ENCODE data around the gene HBEGF.

HBEGF gene

GRCh38 chr5:140338336-140338735 lies 8.1 kb downstream of the HBEGF start:
- TF ChIP-seq SNAI2 (CRISPR knock-in tag; IDR thresholded peaks at IDR 0.05) (no peak), ZNF8 (CRISPR knock-in tag; IDR thresholded peaks at IDR 0.05) (no peak), TOX (CRISPR knock-in tag; IDR thresholded peaks at IDR 0.05; ENCODE audit: borderline replicate concordance) (no peak), CSDC2 (CRISPR knock-in tag; IDR thresholded peaks at IDR 0.05) (no peak), BACH2 (CRISPR knock-in tag; IDR thresholded peaks at IDR 0.05; ENCODE audit: borderline replicate concordance) (no peak), POU6F1 (CRISPR knock-in tag; IDR thresholded peaks at IDR 0.05; ENCODE audit: borderline replicate concordance, low read depth) (no peak), CREB5 (CRISPR knock-in tag; IDR thresholded peaks at IDR 0.05; ENCODE audit: low read depth) (no peak), PATZ1 (CRISPR knock-in tag; IDR thresholded peaks at IDR 0.05; ENCODE audit: borderline replicate concordance) (no peak), TCF4 (CRISPR knock-in tag; IDR thresholded peaks at IDR 0.05; ENCODE audit: borderline replicate concordance) (no peak), ZFP3 (CRISPR knock-in tag; IDR thresholded peaks at IDR 0.05) (no peak), GLIS3 (CRISPR knock-in tag; IDR thresholded peaks at IDR 0.05) (no peak), ZNF70 (CRISPR knock-in tag; IDR thresholded peaks at IDR 0.05) (no peak)
- ATAC-seq, result no peak; the same call in 2 of the 3 replicates

GRCh38 chr5:140337880-140338279 lies 8.5 kb downstream of the HBEGF start:
- no peak for ATAC-seq
- TF ChIP-seq POU6F1 (CRISPR knock-in tag; IDR thresholded peaks at IDR 0.05; ENCODE audit: borderline replicate concordance, low read depth) (no peak), ZC3H10 (CRISPR knock-in tag; IDR thresholded peaks at IDR 0.05) (no peak), PPARA (CRISPR knock-in tag; IDR thresholded peaks at IDR 0.05; ENCODE audit: borderline replicate concordance) (no peak), OSR1 (CRISPR knock-in tag; IDR thresholded peaks at IDR 0.05) (no peak), SNAI2 (CRISPR knock-in tag; IDR thresholded peaks at IDR 0.05) (no peak), PATZ1 (CRISPR knock-in tag; IDR thresholded peaks at IDR 0.05; ENCODE audit: borderline replicate concordance) (no peak)

- no peak for ATAC-seq
- TF ChIP-seq ZNF565 (CRISPR knock-in tag; conservative IDR thresholded peaks at IDR 0.05; ENCODE audit: low read depth) (no peak), OSR1 (CRISPR knock-in tag; IDR thresholded peaks at IDR 0.05) (no peak), TCF4 (CRISPR knock-in tag; IDR thresholded peaks at IDR 0.05; ENCODE audit: borderline replicate concordance) (no peak), RARB (CRISPR knock-in tag; IDR thresholded peaks at IDR 0.05) (no peak), ZFP3 (CRISPR knock-in tag; IDR thresholded peaks at IDR 0.05) (no peak), ZNF70 (CRISPR knock-in tag; IDR thresholded peaks at IDR 0.05) (no peak), ZFP30 (CRISPR knock-in tag; IDR thresholded peaks at IDR 0.05) (no peak), ZNF8 (CRISPR knock-in tag; IDR thresholded peaks at IDR 0.05) (no peak), PATZ1 (CRISPR knock-in tag; IDR thresholded peaks at IDR 0.05; ENCODE audit: borderline replicate concordance) (no peak), CREB5 (CRISPR knock-in tag; IDR thresholded peaks at IDR 0.05; ENCODE audit: low read depth) (no peak), ESRRG (CRISPR knock-in tag; IDR thresholded peaks at IDR 0.05) (no peak), CSRNP3 (CRISPR knock-in tag; IDR thresholded peaks at IDR 0.05) (no peak), BACH2 (CRISPR knock-in tag; IDR thresholded peaks at IDR 0.05; ENCODE audit: borderline replicate concordance) (no peak), TOX (CRISPR knock-in tag; IDR thresholded peaks at IDR 0.05; ENCODE audit: borderline replicate concordance) (no peak), PPARA (CRISPR knock-in tag; IDR thresholded peaks at IDR 0.05; ENCODE audit: borderline replicate concordance) (no peak), POU6F1 (CRISPR knock-in tag; IDR thresholded peaks at IDR 0.05; ENCODE audit: borderline replicate concordance, low read depth) (no peak), ISL1 (CRISPR knock-in tag; IDR thresholded peaks at IDR 0.05) (no peak)
Observed at GRCh38 chr5:140336388-140336787, 10.0 kb downstream of the HBEGF start.
